ENCODE data around the gene CCDC33. TPM values are rescaled to one million over a fixed set of nuclear protein-coding genes. Genes with fewer than 3 reads are reported as not detected.

CCDC33 gene
- total and polyA plus RNA-seq, 12 donors, result not detected

- 10% methylated on average over 19 of the region's 19 CpGs for WGBS, 2 donors
- H3K27me3 ChIP-seq, result peaks cover 0 to 54% (median 32%) of the 10 kb centered on the region in 7 donors
- no peaks in the 10 kb centered on the region for H3K9me3 ChIP-seq
- peak; percentile 45 to 79 (median 75) for TF ChIP-seq CTCF (IDR thresholded peaks at IDR 0.05)
- DNase-seq, result peak; percentile 41 to 66
- no peak overlapping the region for H3K27ac ChIP-seq
- no peak overlapping the region for H3K4me3 ChIP-seq
- ATAC-seq, result peak; percentile 76 to 87 (median 82)
- H3K4me1 ChIP-seq, result peaks cover 0 to 7% (median 0%) of the 10 kb centered on the region in 9 donors
- intact Hi-C loops (cut with DNase I), result loop anchor here in 8 of 10 donors (1.0 to 10.0 kb wide), 5 partner anchors 181 to 336 kb away; no protein-coding TSS in a partner anchor
- no peaks in the 10 kb centered on the region for H3K36me3 ChIP-seq
These were observed 72.0 kb downstream of the CCDC33 start for GRCh38 chr15:74307827-74308811.

- H3K27ac ChIP-seq, result no peak overlapping the region
- H3K27me3 ChIP-seq, result peaks cover 0 to 25% (median 13%) of the 10 kb centered on the region in 7 donors
- ATAC-seq (no peak), DNase-seq (no peak)
- H3K9me3 ChIP-seq, result no peaks in the 10 kb centered on the region
- intact Hi-C loops (cut with DNase I), result loop anchor here in 2 of 10 donors (2.0 to 5.0 kb wide), 2 partner anchors 67 to 250 kb away; no protein-coding TSS in a partner anchor
- H3K4me1 ChIP-seq, result peaks cover 17 to 33% (median 22%) of the 10 kb centered on the region in 9 donors
- WGBS, 2 donors, result 58 to 61% methylated on average over 13 of the region's 13 CpGs
- no peaks in the 10 kb centered on the region for H3K36me3 ChIP-seq
- H3K4me3 ChIP-seq, result no peak overlapping the region
- TF ChIP-seq CTCF (IDR thresholded peaks at IDR 0.05), result peak; percentile 26 to 63 (median 52)
These were observed 75.8 kb downstream of the CCDC33 start for GRCh38 chr15:74311734-74312444.

GRCh38 chr15:74312445-74313007, 76.4 kb downstream of the CCDC33 start:
- no peak for ATAC-seq
- Histone ChIP-seq H3K9me3 (no peaks in the 10 kb centered on the region), H3K4me3 (no peak overlapping the region), H3K36me3 (no peaks in the 10 kb centered on the region), H3K4me1 (peaks cover 23 to 38% (median 28%) of the 10 kb centered on the region in 9 donors), H3K27ac (no peak overlapping the region), H3K27me3 (peaks cover 0 to 18% (median 6%) of the 10 kb centered on the region in 7 donors)
- 61 to 76% methylated on average over 9 of the region's 9 CpGs for WGBS, 2 donors
- no peak for DNase-seq
- no peak for TF ChIP-seq CTCF (IDR thresholded peaks at IDR 0.05)
- intact Hi-C loops (cut with DNase I), result loop anchor here in 1 of 10 donors (5.0 kb wide), 1 partner anchor 250 kb away; no protein-coding TSS in a partner anchor

GRCh38 chr15:74313889-74314288, 77.8 kb downstream of the CCDC33 start:
- no peaks in the 10 kb centered on the region for H3K9me3 ChIP-seq
- H3K4me3 ChIP-seq, result no peak overlapping the region
- intact Hi-C loops (cut with DNase I), result loop anchor here in 1 of 10 donors (5.0 kb wide), 1 partner anchor 252 kb away; no protein-coding TSS in a partner anchor
- no peak for DNase-seq
- H3K27ac ChIP-seq, result peak overlapping the region in 1 of 10 donors; percentile 89
- TF ChIP-seq CTCF (IDR thresholded peaks at IDR 0.05), result no peak
- WGBS, 2 donors, result 89 to 90% methylated on average over 7 of the region's 7 CpGs
- H3K4me1 ChIP-seq, result peaks cover 31 to 46% (median 42%) of the 10 kb centered on the region in 9 donors
- ATAC-seq, result no peak
- H3K36me3 ChIP-seq, result no peaks in the 10 kb centered on the region
- H3K27me3 ChIP-seq, result peaks cover 0 to 10% (median 0%) of the 10 kb centered on the region in 7 donors

Data from heart right ventricle (tissue), 16 donors.